Endothelial cell of umbilical vein (primary cell): ENCODE results near the gene CLN3. TPM values are rescaled to one million over a fixed set of nuclear protein-coding genes. Genes with fewer than 3 reads are reported as not detected.
"Not testable (repeated sequence)": the region's sequence is repeated elsewhere in the genome, so short reads cannot be mapped to it uniquely, and the experiment has no call there.

Experiments used
- BruUV-seq: library from RNA; stranded (reverse); fragments of 400-500 nt; replicated peaks from 2 replicates; lab custom pipeline; 2021; lab: Mats Ljungman, UMichigan
- CTCF ChIA-PET: fragments of 300-600, 350-600 bp; sonication (Branson Sonifier 250); formaldehyde crosslinking; loops from one replicate; lab custom pipeline; 2021; ENCODE audit warnings: antibody characterized with exemption, inconsistent platforms; lab: Charles Lee
- POLR2A ChIA-PET: fragments of 300-600, 350-600 bp; sonication (Branson Sonifier 250); formaldehyde crosslinking; loops from one replicate; lab custom pipeline; 2021; ENCODE audit warnings: antibody characterized with exemption, inconsistent platforms; lab: Charles Lee
- DNase-seq: peaks from one replicate; pipeline ENCODE4 v3.0.0-alpha.2; 2011; ENCODE audit warnings: low read depth, low spot score
- FAIRE-seq: peaks from 2 replicates; lab custom pipeline; 2011; peaks lifted over from hg19 to GRCh38; lab: Jason Lieb, UNC
- H2AFZ ChIP-seq: 2 replicates; pipeline ENCODE4 v1.6.0; 2012; ENCODE audit warnings: low read depth, low read length, control low read depth, inconsistent platforms
- H3K27ac ChIP-seq: 2 replicates; pipeline ENCODE4 v1.5.1; 2011; ENCODE audit warnings: low read depth, mild to moderate bottlenecking, control low read depth, low read length, moderate library complexity; ENCODE audit not compliant: insufficient read depth
- H3K27me3 ChIP-seq, 2 experiments: 2 replicates each; pipeline versions ENCODE4 v1.6.0 to v1.6.1; 2011; ENCODE audit warnings: low read length in 2 of 2, mixed read lengths in 1 of 2; ENCODE audit not compliant: control insufficient read depth in 2 of 2, insufficient read depth in 2 of 2
- H3K36me3 ChIP-seq, 2 experiments: 2 replicates in 1 of 2; 3 replicates in 1 of 2; pipeline ENCODE4 v1.5.1; 2011; ENCODE audit warnings: low read length in 2 of 2, mild to moderate bottlenecking in 1 of 2, moderate library complexity in 1 of 2; ENCODE audit not compliant: control insufficient read depth in 2 of 2, insufficient read depth in 2 of 2; ENCODE audit errors: extremely low read depth in 1 of 2
- H3K4me1 ChIP-seq: 3 replicates; pipeline ENCODE4 v1.5.1; 2011; ENCODE audit warnings: mild to moderate bottlenecking, low read length; ENCODE audit not compliant: control insufficient read depth, insufficient read depth; ENCODE audit errors: extremely low read depth
- H3K4me2 ChIP-seq: 2 replicates; pipeline ENCODE4 v1.6.1; 2011; ENCODE audit warnings: low read length, control low read depth, mixed read lengths; ENCODE audit not compliant: insufficient read depth
- H3K4me3 ChIP-seq, 3 experiments: fragments of 200-600 bp in 1 of 3; sonication (generic), shearing (Covaris generic) in 1 of 3; replicated peaks in 1 of 3; 2 replicates each; pipeline ENCODE4 v1.5.1; 2011 to 2016; ENCODE audit warnings: control low read depth in 3 of 3, low read length in 3 of 3, mild to moderate bottlenecking in 2 of 3, inconsistent platforms in 1 of 3, low read depth in 1 of 3, moderate library complexity in 1 of 3; ENCODE audit not compliant: insufficient read depth in 1 of 3
- H3K79me2 ChIP-seq: 2 replicates; pipeline ENCODE4 v1.6.0; 2012; ENCODE audit warnings: low read length, inconsistent platforms; ENCODE audit not compliant: control insufficient read depth, insufficient read depth
- H3K9ac ChIP-seq: replicated peaks from 2 replicates; pipeline ENCODE3; 2011; ENCODE audit warnings: low read length, control low read depth; ENCODE audit not compliant: insufficient read depth; ENCODE audit errors: extremely low read depth
- H3K9me1 ChIP-seq: replicated peaks from 3 replicates; pipeline ENCODE4 v1.6.0; 2011; ENCODE audit warnings: mild to moderate bottlenecking, low read length; ENCODE audit not compliant: control insufficient read depth, insufficient read depth; ENCODE audit errors: extremely low read depth
- H3K9me3 ChIP-seq: replicated peaks from 2 replicates; pipeline ENCODE4 v1.5.1; 2012; ENCODE audit warnings: low read length, inconsistent platforms; ENCODE audit not compliant: control insufficient read depth, insufficient read depth
- H4K20me1 ChIP-seq: replicated peaks from 2 replicates; pipeline ENCODE3; 2011; ENCODE audit warnings: mild to moderate bottlenecking, low read length; ENCODE audit not compliant: control insufficient read depth, insufficient read depth; ENCODE audit errors: extremely low read depth
- dilution Hi-C: fragments of 300-500 bp; cut with MboI; formaldehyde crosslinking; loops from one replicate; pipeline ENCODE4 v1.15.0; 2019; ENCODE audit warnings: low sequenced_read_pairs; ENCODE audit not compliant: extremely low pct_ligation_motif_present
- intact Hi-C: fragments of 100-400 bp; cut with micrococcal nuclease; formaldehyde crosslinking; loops from one replicate; pipeline ENCODE4 v1.10.0; 2022
- polyA plus RNA-seq, 4 experiments: library from polyadenylated mRNA; depleted of rRNA in 3 of 4; stranded (reverse) in 3 of 4; unstranded in 1 of 4; fragments of >200 nt; gene quantifications; 2 replicates each; pipeline versions ENCODE4 v1.2.1 to v1.2.3, GENCODE V29; 2011 to 2012; ENCODE audit warnings: missing spikeins in 1 of 4
- total RNA-seq: library from RNA; stranded (reverse); gene quantifications from 2 replicates; pipeline ENCODE4 v1.2.3, GENCODE V29; 2021

The CLN3 gene
- total and polyA plus RNA-seq, 2 donors (not counting 3 experiments of a cell fraction or from before 2014, with no cell fraction given), result 40.2 to 76.1 TPM

- POLR2A ChIA-PET, dilution Hi-C loops, CTCF ChIA-PET, H4K20me1 ChIP-seq, FAIRE-seq, H3K9me1 ChIP-seq, H3K36me3 ChIP-seq, intact Hi-C loops, H3K79me2 ChIP-seq, H3K9ac ChIP-seq, H3K9me3 ChIP-seq, H3K4me3 ChIP-seq, BruUV-seq, H2AFZ ChIP-seq, H3K4me2 ChIP-seq, DNase-seq, H3K27ac ChIP-seq, H3K27me3 ChIP-seq, H3K4me1 ChIP-seq: not testable (repeated sequence)
These were observed 47.9 kb downstream of the CLN3 start for GRCh38 chr16:28443943-28444342.

GRCh38 chr16:28438899-28439298 is 53.0 kb downstream of the CLN3 start:
- H3K27me3 ChIP-seq, DNase-seq, H3K9me3 ChIP-seq, CTCF ChIA-PET, POLR2A ChIA-PET, intact Hi-C loops, H3K36me3 ChIP-seq, H2AFZ ChIP-seq, H3K9ac ChIP-seq, H3K4me3 ChIP-seq, H3K27ac ChIP-seq, dilution Hi-C loops, H4K20me1 ChIP-seq, H3K4me1 ChIP-seq, BruUV-seq, H3K4me2 ChIP-seq, FAIRE-seq, H3K9me1 ChIP-seq, H3K79me2 ChIP-seq: not testable (repeated sequence)

- H2AFZ ChIP-seq, H3K4me2 ChIP-seq, CTCF ChIA-PET, H3K36me3 ChIP-seq, H3K9ac ChIP-seq, H3K9me1 ChIP-seq, H4K20me1 ChIP-seq, H3K27ac ChIP-seq, intact Hi-C loops, POLR2A ChIA-PET, H3K27me3 ChIP-seq, H3K4me3 ChIP-seq, BruUV-seq, H3K4me1 ChIP-seq, DNase-seq, H3K9me3 ChIP-seq, dilution Hi-C loops, H3K79me2 ChIP-seq, FAIRE-seq: not testable (repeated sequence)
These were observed 56.5 kb downstream of the CLN3 start for GRCh38 chr16:28435340-28435739.

Other genes with a start within 250 kb of the CLN3 start
- gene SBK1, start 199.5 kb downstream of the CLN3 start, total RNA-seq, result 0.51 and 0.60 TPM in 2 replicates
- 0.19 and 0.21 TPM in 2 replicates for gene SBK1, start 199.5 kb downstream of the CLN3 start, polyA plus RNA-seq
- gene NPIPB6, start 128.6 kb downstream of the CLN3 start, total RNA-seq, result 1.1 and 5.0 TPM in 2 replicates
- gene NPIPB6, start 128.6 kb downstream of the CLN3 start, polyA plus RNA-seq, result not detected in 2 replicates
- gene EIF3CL, start 88.2 kb downstream of the CLN3 start, total RNA-seq, result 14.7 and 52.1 TPM in 2 replicates
- 137 and 188 TPM in 2 replicates for gene EIF3CL, start 88.2 kb downstream of the CLN3 start, polyA plus RNA-seq
- gene NPIPB7, start 19.7 kb downstream of the CLN3 start, total RNA-seq, result not detected in 2 replicates
- gene NPIPB7, start 19.7 kb downstream of the CLN3 start, polyA plus RNA-seq, result 0.06 and 0.08 TPM in 2 replicates
- not detected in 2 replicates for gene APOBR, start 2.6 kb upstream of the CLN3 start, total RNA-seq
- not detected in 2 replicates for gene APOBR, start 2.6 kb upstream of the CLN3 start, polyA plus RNA-seq
- gene IL27, start 14.8 kb upstream of the CLN3 start, total RNA-seq, result not detected in 2 replicates
- not detected in 2 replicates for gene IL27, start 14.8 kb upstream of the CLN3 start, polyA plus RNA-seq
- gene NUPR1, start 46.9 kb upstream of the CLN3 start, total RNA-seq, result 1.8 and 4.9 TPM in 2 replicates
- gene NUPR1, start 46.9 kb upstream of the CLN3 start, polyA plus RNA-seq, result 1.2 and 1.8 TPM in 2 replicates
- gene SGF29, start 61.8 kb upstream of the CLN3 start, total RNA-seq, result 12.0 and 17.6 TPM in 2 replicates
- 3.4 and 3.6 TPM in 2 replicates for gene SGF29, start 61.8 kb upstream of the CLN3 start, polyA plus RNA-seq
- not detected in 2 replicates for gene SULT1A2, start 105.0 kb upstream of the CLN3 start, total RNA-seq
- 0.06 TPM in 1 of 2 replicates, not detected in the other for gene SULT1A2, start 105.0 kb upstream of the CLN3 start, polyA plus RNA-seq
- gene SULT1A1, start 118.0 kb upstream of the CLN3 start, total RNA-seq, result 0.62 and 0.77 TPM in 2 replicates
- 0.65 and 0.90 TPM in 2 replicates for gene SULT1A1, start 118.0 kb upstream of the CLN3 start, polyA plus RNA-seq
- gene NPIPB8, start 146.0 kb upstream of the CLN3 start, total RNA-seq, result 0.90 TPM in 1 of 2 replicates, not detected in the other
- gene NPIPB8, start 146.0 kb upstream of the CLN3 start, polyA plus RNA-seq, result 0.11 TPM in 1 of 2 replicates, not detected in the other
- 669 and 744 TPM in 2 replicates for gene EIF3C, start 219.4 kb upstream of the CLN3 start, total RNA-seq
- 417 and 524 TPM in 2 replicates for gene EIF3C, start 219.4 kb upstream of the CLN3 start, polyA plus RNA-seq